Measurements from ENCODE around the gene MVP.
A peak's percentile ranks its signal among the peaks of the same experiment; 100 is the strongest.
"Not testable (repeated sequence)": the region's sequence is repeated elsewhere in the genome, so short reads cannot be mapped to it uniquely, and the experiment has no call there.

MVP gene

GRCh38 chr16:29844575-29845331 is 24.5 kb downstream of the MVP start:
- no peak for DNase-seq

DNA sequence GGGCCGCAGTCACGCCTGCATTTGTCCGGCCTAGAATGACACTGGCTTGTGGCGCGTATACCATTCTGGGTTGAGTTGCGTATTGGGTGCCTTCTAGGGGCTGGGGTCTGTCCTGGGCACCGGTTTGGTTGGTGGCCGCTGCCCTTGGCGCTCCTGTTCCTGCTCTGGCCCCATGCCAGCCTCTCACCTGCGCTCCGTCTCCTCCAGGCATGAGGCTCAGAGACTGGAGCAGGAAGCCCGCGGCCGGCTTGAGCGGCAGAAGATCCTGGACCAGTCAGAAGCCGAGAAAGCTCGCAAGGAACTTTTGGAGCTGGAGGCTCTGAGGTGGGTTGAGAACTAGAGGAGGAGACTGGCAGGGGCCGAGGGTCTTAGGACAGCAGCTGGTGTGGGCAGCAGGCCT is 25.4 kb downstream of the MVP start:
- DNase-seq: no peak

DNA sequence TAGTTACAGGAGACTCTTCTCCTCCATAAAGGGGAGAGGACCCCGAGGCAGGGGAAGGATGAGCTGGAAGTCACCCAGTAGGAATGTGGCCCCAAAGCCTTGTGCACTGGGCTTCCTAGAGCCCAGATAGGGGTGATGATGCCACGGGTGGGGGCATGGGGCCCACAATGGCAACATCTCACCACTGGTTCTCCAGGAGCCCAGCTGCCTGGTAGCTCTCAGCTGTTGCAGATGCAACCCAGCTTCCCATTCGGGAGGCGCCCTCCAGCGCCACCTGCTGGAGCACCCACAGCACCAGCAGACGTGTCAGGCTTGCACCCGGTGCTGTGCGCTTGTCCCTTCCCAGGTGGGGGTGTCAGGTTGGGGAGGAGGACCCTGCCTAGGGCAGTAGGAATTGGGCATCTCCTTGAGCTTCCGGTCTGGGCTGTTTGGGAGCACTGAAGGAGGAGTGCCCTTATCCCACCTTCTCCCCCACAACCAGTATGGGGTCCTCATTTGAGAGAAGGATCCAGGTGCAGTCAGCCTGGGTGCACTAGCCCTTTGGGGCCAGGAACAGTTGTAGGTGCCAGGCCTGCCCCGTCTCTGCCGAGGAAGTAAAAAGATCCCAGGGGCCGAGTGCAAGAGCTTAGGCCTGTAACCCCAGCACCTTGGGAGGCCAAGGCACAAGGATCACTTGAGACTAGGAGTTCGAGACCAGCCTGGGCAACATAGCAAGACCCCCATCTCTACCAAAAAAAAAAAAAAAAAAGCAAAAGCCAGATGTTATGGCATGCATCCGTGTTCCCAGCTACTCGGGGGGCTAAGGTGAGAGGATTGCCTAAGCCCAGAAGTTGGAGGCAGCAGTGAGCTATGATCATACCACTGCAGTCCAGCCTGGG is 28.4 kb downstream of the MVP start:
- no peak for DNase-seq

DNA sequence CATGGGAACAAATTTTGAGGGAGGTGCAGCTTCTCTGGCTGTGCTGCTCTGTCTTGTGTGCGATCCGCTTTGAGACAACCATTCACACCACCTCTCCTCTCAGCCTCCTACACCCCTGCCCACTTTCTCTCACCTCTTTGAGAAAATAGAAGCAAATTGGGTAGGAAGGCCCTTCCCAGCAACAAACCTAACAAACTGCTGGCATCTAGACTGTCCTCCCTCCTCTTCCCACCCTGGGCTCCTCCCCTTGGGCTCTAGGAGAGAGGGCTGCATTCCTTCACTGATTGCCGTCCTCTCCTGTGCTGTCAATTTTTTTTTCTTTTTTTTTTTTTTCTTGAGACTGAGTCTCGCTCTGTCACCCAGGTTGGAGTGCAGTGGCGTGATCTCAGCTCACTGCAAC is 29.2 kb downstream of the MVP start:
- DNase-seq: no peak

GRCh38 chr16:29850998-29851397 is 30.7 kb downstream of the MVP start:
- no peak for DNase-seq

- DNase-seq: no peak
Observed at GRCh38 chr16:29852654-29853053, 32.4 kb downstream of the MVP start.

GRCh38 chr16:29854520-29855100 is 34.3 kb downstream of the MVP start:
- DNase-seq: no peak

GRCh38 chr16:29857133-29857760 is 37.0 kb downstream of the MVP start:
- DNase-seq: no peak

DNA sequence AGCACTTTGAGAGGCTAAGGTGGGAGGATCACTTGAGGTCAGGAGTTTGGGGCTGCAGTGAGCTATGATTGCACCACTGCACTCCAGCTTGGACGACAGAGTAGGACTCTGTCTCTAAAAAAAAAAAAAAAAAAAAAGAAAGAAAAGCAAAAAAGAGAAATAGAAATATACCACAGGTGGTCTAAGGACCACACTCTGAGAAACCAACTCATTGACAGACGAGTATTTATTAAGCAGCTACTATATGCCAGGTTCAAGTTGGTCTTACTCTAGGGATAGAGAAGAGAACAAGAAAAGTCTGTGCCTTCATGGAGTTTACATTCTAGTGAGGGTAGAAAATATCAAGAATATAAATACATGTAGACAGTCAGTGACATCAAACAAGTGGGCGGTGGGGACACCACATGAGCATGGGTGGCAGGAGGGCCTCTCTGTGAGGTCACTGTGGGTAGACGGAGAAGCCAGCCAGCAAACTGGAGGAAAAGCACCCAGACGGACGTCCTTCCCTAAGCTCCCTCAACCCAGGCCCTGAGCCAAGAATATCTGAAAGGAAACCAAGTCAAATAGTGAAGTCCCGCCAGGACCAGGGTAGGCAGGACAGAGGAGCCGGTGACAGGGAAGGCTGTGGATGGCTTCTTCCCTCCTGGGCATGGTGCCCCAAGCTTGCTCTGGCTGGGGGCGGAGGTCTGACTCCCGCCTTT is 38.0 kb downstream of the MVP start:
- no peak for DNase-seq

- DNase-seq: no peak
Observed at GRCh38 chr16:29858974-29859373, 38.7 kb downstream of the MVP start.

- no peak for DNase-seq
Observed at GRCh38 chr16:29860218-29860617, 40.0 kb downstream of the MVP start.

DNA sequence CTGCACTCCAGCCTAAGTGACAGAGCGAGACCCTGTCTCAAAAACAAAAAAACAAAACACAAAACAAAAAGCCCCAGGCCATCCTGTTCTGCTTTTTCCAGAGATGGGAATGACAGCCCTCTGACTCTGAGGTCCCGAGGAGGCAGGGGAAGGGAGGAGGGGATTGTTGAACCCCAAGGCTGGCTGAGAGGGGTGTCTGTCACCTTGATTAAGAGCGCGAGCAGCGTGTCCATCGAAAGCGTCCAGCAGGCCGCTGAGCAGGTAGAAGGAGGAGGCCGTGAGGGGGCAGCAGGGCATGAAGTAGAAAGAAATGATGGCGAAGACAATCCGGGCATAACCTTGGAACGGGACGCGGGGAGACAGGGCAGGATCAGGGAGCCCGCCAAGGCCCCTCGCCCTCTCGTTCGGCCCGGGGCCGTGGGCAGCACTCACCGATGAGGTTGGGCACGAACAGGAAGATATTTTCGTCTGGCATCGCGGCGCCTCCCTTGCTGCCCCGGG is 42.2 kb downstream of the MVP start:
- DNase-seq: no peak

- DNase-seq: peak; percentile 39
Observed at GRCh38 chr16:29862884-29863668, 42.8 kb downstream of the MVP start, which contains the start of gene CDIPT. CDIPT (minus strand) TSS chr16:29863226; CDS start chr16:29862857, 369 bp downstream.

DNA sequence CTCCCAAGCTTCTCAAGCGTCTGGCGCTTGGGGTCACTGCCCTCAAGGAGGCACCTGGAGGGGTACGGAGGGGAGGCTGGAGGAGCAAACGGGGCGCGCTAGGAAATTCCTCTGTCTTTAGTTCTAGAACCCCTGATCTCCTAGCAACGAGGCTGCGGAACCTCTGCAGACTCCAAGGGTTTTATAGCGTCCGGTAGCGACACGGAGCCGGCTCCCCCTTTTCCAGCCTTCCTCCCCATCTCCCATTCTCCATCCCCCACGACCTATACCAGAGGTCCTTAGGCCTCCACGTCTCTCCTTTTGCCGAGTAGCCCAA is 43.4 kb downstream of the MVP start:
- DNase-seq: no peak

DNA sequence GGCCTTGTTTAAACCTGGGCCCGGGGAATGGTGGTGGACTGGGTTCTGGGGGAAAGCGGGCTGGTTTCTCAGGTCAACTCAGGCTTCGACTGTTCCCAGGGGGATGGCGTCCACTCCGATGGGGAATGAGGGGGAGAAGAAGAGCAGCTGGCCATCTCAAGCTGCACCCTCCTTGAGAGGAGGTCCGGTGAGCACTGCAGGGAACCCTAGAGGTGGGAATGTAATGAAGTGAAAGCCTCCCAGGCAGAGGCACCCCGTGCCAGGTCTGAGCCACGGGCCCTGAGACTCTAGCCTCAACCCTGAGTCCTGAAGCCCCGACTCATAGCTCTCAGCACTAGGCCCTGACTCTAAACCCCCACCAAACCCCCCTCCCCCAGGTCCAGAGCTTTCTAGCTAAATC is 43.9 kb downstream of the MVP start:
- DNase-seq: no peak

DNA sequence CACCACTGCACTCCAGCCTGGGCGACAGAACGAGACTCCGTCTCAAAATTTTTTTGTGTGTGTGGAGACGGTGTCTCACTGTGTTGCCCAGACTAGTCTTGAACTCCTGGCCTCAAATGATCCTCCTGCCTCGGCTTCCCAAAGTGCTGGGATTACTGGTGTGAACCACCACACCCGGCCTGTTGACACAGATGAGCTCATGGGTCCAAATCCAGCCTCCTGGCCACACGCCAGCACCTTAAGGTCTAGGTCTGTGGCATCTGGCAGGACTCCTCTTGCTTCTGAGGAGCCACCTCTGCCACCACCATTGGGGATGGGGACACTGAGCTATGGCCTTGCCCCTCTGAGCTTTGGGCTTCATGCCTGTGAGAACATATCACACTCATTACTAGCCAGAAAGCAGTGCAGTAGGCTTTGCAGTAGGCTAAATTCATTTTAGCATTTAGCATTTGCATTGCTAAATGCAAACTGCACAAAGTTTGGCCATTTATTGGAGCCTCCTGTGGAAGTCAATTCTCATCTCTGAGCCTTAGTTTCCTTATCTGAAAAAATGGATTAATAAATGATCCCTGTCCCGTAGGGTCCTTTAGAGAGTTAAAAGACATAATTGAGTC is 48.2 kb downstream of the MVP start:
- DNase-seq: no peak

DNA sequence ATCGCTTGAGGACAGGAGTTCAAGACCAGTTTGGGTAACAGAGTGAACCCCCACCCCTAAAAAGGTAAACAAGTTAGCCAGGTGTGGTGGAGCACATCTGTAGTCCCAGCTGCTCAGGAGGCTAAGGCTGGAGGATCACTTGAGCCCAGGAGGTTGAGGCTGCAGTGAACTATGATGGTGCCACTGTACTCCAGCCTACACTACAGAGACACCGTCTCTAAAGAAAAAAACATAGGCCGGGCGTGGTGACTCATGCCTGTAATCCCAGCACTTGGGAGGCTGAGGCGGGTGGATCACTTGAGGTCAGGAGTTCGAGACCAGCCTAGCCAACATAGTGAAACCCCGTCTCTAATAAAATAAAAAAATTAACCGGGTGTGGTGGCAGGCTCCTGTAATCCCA is 48.8 kb downstream of the MVP start:
- not testable (repeated sequence) for DNase-seq

DNA sequence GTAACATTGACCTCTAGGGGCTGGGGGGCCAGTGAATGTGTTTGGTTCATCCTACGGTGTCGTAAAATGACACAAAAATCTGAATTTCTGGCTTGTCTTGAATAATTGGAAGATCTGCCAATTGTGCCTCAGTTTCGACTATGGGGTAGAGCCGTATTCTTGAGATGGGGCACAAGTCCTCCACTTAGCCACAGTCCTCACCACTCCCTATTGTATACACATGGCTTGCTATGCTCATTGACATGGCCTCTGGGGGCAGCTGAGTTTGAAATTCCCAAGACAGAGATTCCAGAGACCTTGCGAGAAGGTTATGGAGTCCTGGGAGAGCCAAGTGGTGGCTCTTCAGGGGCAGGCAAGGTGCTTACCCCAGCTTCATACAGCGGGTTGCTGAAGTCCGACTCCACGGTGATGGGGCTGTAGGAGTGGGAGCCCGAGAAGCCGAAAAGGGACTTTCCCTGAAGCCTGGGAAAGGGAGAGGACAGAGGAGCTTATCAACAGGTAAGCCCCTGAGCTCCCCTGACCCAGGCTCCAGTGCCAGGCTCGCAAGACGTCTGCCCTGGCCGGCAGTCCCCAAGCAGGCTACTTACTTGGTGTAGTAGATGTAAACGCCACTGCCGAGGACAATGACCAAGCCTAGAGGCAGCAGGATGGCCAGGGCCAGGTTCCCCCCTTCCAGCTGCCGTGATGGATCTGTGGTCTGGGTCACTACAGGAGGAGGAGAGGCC is 51.7 kb downstream of the MVP start:
- no peak for DNase-seq

DNA sequence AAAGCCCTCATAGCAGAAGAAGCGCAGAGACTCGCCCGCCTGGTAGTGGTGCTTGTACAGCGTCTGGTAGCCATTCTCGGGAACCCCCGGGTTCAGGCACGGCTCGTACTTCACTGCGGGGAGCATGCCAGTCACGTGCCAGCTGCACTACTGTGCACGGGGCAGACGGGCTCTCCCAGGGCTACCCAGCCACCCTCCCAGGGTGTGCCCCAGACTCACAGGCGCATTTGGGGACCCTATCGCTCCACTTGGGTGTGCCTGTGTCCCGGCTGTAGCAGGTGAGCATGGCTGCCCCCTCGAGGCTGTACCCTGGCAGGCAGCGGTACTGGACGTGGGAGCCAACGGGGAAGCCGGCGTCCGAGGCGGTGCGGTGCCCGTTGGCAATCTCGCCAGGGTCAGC is 53.1 kb downstream of the MVP start:
- DNase-seq: no peak

GRCh38 chr16:29875206-29875605 is 54.9 kb downstream of the MVP start:
- DNase-seq: no peak

- DNase-seq: no peak
Observed at GRCh38 chr16:29876217-29876593, 55.9 kb downstream of the MVP start.

Data from NCI-H187 treated with DMSO at 0.1 percent for 48 hours (cell line).